Skeletal muscle satellite cell (primary cell): ENCODE data around the gene RNF225.
"Not testable (repeated sequence)": the region's sequence is repeated elsewhere in the genome, so short reads cannot be mapped to it uniquely, and the experiment has no call there.

Source experiments
- H3K27me3 ChIP-seq: 2 replicates; pipeline ENCODE4 v1.7.0; 2013; ENCODE audit warnings: low read length; ENCODE audit not compliant: control insufficient read depth, insufficient read depth
- H3K36me3 ChIP-seq: 2 replicates; pipeline ENCODE4 v1.7.0; 2013; ENCODE audit warnings: mild to moderate bottlenecking, control low read depth, low read length; ENCODE audit not compliant: insufficient read depth
- H3K4me1 ChIP-seq: 2 replicates; pipeline ENCODE4 v1.7.0; 2013; ENCODE audit warnings: low read length; ENCODE audit not compliant: control insufficient read depth, insufficient read depth
- H3K4me2 ChIP-seq: 2 replicates; pipeline ENCODE4 v1.7.0; 2013; ENCODE audit warnings: mild to moderate bottlenecking, low read length
- H3K4me3 ChIP-seq: 2 replicates; pipeline ENCODE4 v1.7.0; 2013; ENCODE audit warnings: low read length
- H3K9ac ChIP-seq: 2 replicates; pipeline ENCODE4 v1.7.0; 2013; ENCODE audit warnings: mild to moderate bottlenecking, low read depth, low read length, moderate library complexity
- H3K9me3 ChIP-seq: replicated peaks from 2 replicates; pipeline ENCODE4 v1.7.0; 2013; ENCODE audit warnings: mild to moderate bottlenecking, control low read depth, low read length

Gene RNF225

DNA sequence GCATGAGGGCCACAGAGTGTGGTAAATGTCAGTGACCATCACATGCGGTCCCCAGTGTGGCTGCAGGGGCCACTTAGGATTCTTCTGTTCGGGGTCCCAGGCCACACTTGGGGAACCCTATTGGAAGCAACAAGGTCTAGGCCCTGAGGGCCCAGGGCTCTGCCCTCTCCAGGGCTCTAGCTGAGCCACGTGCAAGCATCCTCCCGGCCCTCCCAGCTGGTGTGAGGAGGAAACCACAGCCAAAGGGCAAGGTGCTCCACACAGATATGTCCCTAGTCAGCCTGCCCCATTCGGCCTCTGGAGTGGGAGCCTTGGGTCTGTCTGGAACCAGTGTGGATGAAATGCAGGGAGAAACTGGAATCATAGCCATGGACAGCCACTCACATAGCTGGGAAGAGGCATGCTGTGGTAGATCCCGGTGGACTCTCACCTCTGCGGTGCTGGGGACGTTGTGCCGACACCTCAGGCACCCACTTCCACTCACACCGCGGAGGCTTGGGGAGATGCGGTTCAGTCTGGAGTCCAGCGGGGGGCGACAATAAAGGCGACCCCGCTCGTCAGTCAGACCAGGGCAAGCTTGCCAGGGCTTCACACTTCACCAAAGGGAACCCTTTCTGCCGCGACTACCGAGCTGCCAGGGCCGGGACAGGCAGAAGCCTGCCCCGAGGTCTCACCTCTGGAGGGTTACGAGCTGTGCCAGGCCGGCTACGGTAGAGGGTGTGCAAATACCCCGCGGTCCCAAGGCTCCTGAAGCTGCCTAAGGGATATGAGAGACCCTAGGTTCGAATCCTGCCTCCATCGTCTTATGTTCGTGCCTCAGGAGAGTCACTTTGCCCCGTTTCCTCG, 28.6 kb upstream of the RNF225 start:
- Histone ChIP-seq H3K4me1 (peaks cover 3% of the 10 kb centered on the region), H3K4me3 (no peak overlapping the region), H3K4me2 (no peak overlapping the region), H3K9me3 (no peaks in the 10 kb centered on the region), H3K36me3 (no peaks in the 10 kb centered on the region), H3K9ac (no peak overlapping the region), H3K27me3 (no peaks in the 10 kb centered on the region)

DNA sequence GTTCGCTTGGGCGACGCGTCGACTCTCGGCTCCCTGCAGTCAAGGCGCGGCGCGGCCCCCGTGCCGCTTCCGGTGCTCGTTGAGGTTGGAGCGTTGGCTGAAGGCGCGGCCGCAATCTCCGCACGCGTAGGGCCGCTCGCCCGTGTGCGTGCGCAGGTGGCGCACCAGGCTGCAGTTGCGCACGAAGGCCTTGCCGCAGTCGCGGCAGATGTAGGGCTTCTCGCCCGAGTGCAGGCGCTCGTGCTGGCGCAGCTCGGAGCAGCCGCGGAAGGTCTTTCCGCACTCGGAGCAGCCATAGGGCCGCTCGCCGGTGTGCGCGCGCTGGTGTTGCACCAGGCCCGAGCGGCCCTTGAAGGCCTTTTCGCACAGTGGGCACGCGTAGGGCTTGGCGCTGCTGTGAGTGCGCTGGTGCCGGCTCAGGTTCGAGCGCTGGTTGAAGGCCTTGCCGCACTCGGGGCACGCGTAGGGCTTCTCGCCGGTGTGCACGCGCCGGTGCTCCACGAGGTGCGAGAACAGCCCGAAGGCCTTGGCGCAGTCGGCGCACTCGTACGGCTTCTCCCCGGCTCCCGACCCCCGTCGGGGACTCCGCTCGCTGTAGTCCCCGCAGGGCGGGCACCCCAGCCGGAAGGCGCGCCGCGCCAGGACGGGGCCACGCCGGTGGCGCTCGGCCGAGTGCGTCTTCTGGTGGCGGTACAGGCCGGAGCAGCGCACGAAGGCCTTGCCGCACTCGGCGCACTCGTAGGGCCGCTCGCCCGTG, 27.6 kb upstream of the RNF225 start:
- no peak overlapping the region for H3K4me3 ChIP-seq
- H3K9ac ChIP-seq = no peak overlapping the region
- H3K4me1 ChIP-seq = no peaks in the 10 kb centered on the region
- no peaks in the 10 kb centered on the region for H3K27me3 ChIP-seq
- no peak overlapping the region for H3K4me2 ChIP-seq
- no peaks in the 10 kb centered on the region for H3K9me3 ChIP-seq
- H3K36me3 ChIP-seq = no peaks in the 10 kb centered on the region

- Histone ChIP-seq H3K4me1 (no peaks in the 10 kb centered on the region), H3K4me2 (no peak overlapping the region), H3K4me3 (no peak overlapping the region), H3K27me3 (no peaks in the 10 kb centered on the region), H3K36me3 (no peaks in the 10 kb centered on the region), H3K9me3 (no peaks in the 10 kb centered on the region), H3K9ac (no peak overlapping the region)
Observed at GRCh38 chr19:58368561-58369360, 26.7 kb upstream of the RNF225 start.

GRCh38 chr19:58372311-58373133, 22.9 kb upstream of the RNF225 start:
- no peaks in the 10 kb centered on the region for H3K9me3 ChIP-seq
- H3K27me3 ChIP-seq = no peaks in the 10 kb centered on the region
- no peaks in the 10 kb centered on the region for H3K36me3 ChIP-seq
- no peak overlapping the region for H3K9ac ChIP-seq
- no peak overlapping the region for H3K4me3 ChIP-seq
- peaks cover 3% of the 10 kb centered on the region for H3K4me1 ChIP-seq
- H3K4me2 ChIP-seq = no peak overlapping the region

- no peaks in the 10 kb centered on the region for H3K36me3 ChIP-seq
- H3K4me2 ChIP-seq = no peak overlapping the region
- no peaks in the 10 kb centered on the region for H3K9me3 ChIP-seq
- no peak overlapping the region for H3K4me3 ChIP-seq
- no peak overlapping the region for H3K9ac ChIP-seq
- H3K4me1 ChIP-seq = peaks cover 3% of the 10 kb centered on the region
- H3K27me3 ChIP-seq = no peaks in the 10 kb centered on the region
Observed at GRCh38 chr19:58374200-58374599, 21.3 kb upstream of the RNF225 start.

DNA sequence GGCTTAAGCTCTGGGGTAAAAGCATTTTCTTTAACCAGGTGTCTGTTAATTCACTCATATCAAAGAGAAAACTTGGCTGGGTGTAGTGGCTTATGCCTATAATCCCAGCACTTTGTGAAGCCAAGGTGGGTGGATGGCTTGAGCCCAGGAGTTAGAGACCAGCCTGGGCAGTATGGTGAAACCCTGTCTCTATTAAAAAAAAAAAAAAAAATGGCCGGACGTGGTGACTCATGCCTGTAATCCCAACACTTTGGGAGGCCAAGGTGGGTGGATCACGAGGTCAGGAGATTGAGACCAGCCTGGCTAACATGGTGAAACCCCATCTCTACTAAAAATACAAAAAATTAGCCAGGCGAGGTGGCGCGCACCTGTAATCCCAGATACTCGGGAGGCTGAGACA, 18.7 kb upstream of the RNF225 start:
- H3K27me3 ChIP-seq, H3K4me3 ChIP-seq, H3K4me2 ChIP-seq, H3K36me3 ChIP-seq, H3K9ac ChIP-seq, H3K9me3 ChIP-seq: not testable (repeated sequence)
- peaks cover 12% of the 10 kb centered on the region for H3K4me1 ChIP-seq

DNA sequence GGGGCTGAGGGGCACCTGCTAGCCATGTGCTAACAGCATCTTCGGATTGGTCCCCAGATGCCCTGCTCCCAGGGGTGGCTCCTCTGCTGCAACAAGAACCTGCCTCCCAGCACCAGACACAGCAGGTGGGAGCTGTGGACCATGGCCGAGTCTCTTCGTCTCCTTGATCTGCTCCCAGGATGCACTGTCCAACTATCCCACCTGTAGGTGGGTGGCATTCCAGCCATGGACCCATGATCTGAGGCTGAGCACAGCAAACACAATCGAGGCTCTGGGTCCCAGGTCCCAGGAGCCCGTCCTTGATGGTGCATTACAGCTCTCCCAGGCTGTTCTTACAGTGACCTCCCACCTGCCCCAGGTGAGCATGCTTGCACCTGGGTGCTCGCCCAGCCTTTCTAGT, 16.2 kb upstream of the RNF225 start:
- Histone ChIP-seq H3K9ac (no peak overlapping the region), H3K4me1 (peaks cover 17% of the 10 kb centered on the region), H3K27me3 (no peaks in the 10 kb centered on the region), H3K4me3 (no peak overlapping the region), H3K36me3 (no peaks in the 10 kb centered on the region), H3K4me2 (peak overlapping the region; percentile 94), H3K9me3 (no peaks in the 10 kb centered on the region)

DNA sequence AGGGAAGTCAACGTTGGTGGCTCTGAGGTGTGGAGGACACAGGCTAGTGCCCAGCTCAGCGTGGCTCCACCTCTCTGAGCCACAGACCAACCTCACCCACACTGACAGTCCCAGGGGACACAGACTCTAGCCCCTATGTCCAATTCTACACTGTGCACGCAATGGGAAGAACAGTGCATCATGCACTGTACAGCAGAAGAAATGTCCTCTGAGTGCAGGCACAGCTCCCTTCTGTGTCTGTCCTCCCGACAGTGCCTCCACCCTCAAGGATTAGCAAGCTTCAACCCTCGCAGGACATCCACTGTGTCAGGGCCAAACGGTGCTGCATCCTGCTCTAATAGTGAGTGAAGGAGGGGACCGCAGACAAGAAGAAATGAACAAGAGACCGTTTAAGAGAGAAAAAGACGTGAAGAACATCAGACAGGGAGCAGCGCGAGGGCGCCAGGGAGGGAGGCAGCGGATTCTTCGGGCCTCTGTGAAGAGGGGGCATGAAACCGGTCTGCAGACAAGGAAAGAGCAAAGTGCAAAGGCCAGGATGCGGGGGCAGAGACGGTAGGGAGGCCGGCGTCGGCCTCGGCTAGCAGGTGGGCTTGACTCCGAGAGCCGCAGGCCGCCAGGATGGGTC, 15.3 kb upstream of the RNF225 start:
- Histone ChIP-seq H3K4me3 (peak overlapping the region; percentile 90), H3K4me1 (peaks cover 18% of the 10 kb centered on the region), H3K9ac (peak overlapping the region; percentile 91), H3K4me2 (peak overlapping the region; percentile 94), H3K9me3 (no peaks in the 10 kb centered on the region), H3K27me3 (no peaks in the 10 kb centered on the region), H3K36me3 (no peaks in the 10 kb centered on the region)

- peaks cover 25% of the 10 kb centered on the region for H3K4me1 ChIP-seq
Observed at GRCh38 chr19:58380662-58381459, 14.6 kb upstream of the RNF225 start, which contains the start of gene ZNF837. Gene ZNF837, minus strand, starts transcription at chr19:58381030. Its CDS starts 11,698 bp downstream, at chr19:58369332.

More at GRCh38 chr19:58380662-58381459, 14.6 kb upstream of the RNF225 start, which contains the start of gene ZNF837:
- H3K9ac ChIP-seq = peak within 1 kb of the TSS; percentile 91
- H3K9me3 ChIP-seq = no peaks in the 10 kb centered on the region
- no peaks in the 10 kb centered on the region for H3K27me3 ChIP-seq
- peak within 1 kb of the TSS; percentile 94 for H3K4me2 ChIP-seq
- peak within 1 kb of the TSS; percentile 90 for H3K4me3 ChIP-seq
- H3K36me3 ChIP-seq = no peaks in the 10 kb centered on the region
